Lung (tissue), 12 donors: ENCODE results near the gene GRIA1. TPM values are rescaled to one million over a fixed set of nuclear protein-coding genes. Genes with fewer than 3 reads are reported as not detected.

Source experiments
- ATAC-seq: fragments of 200-7000 bp; cut with Tn5 transposase; one replicate; pipeline ENCODE4 v1.9.1; 2020; ENCODE audit warnings: moderate number of reproducible peaks; ENCODE audit not compliant: insufficient read depth, low FRiP score
- DNase-seq, 3 donors: peaks; one replicate each; pipeline ENCODE4 v3.0.0-alpha.2; 2013 to 2017
- H3K27ac ChIP-seq, 2 donors: one replicate each; pipeline ENCODE4 v1.5.1; 2013; ENCODE audit warnings: mild to moderate bottlenecking in 2 of 2, moderate library complexity in 2 of 2, control low read depth in 1 of 2, inconsistent platforms in 1 of 2, low read depth in 1 of 2, low read length in 1 of 2
- H3K27me3 ChIP-seq, 3 donors: one replicate each; pipeline ENCODE4 v1.5.1; 2013; ENCODE audit warnings: low read length in 2 of 3; ENCODE audit not compliant: control insufficient read depth in 3 of 3, insufficient read depth in 3 of 3
- H3K36me3 ChIP-seq, 4 donors: one replicate each; pipeline ENCODE4 v1.5.1; 2013; ENCODE audit warnings: low read length in 4 of 4, mild to moderate bottlenecking in 1 of 4, moderate library complexity in 1 of 4; ENCODE audit not compliant: control insufficient read depth in 4 of 4, insufficient read depth in 4 of 4
- H3K4me1 ChIP-seq, 5 donors: one replicate each; pipeline ENCODE4 v1.5.1; 2013; ENCODE audit warnings: low read length in 5 of 5, mild to moderate bottlenecking in 2 of 5, moderate library complexity in 1 of 5; ENCODE audit not compliant: control insufficient read depth in 5 of 5, insufficient read depth in 5 of 5
- H3K4me3 ChIP-seq: one replicate; pipeline ENCODE4 v1.5.1; 2013; ENCODE audit warnings: mild to moderate bottlenecking, control low read depth, moderate library complexity
- H3K9ac ChIP-seq, 2 donors: one replicate each; pipeline ENCODE4 v1.5.1; 2013; ENCODE audit warnings: low read length in 2 of 2, control low read depth in 1 of 2; ENCODE audit not compliant: insufficient read depth in 1 of 2
- H3K9me3 ChIP-seq, 4 donors: one replicate each; pipeline ENCODE4 v1.5.1; 2013; ENCODE audit warnings: low read length in 3 of 4, mild to moderate bottlenecking in 1 of 4, moderate library complexity in 1 of 4; ENCODE audit not compliant: control insufficient read depth in 4 of 4, insufficient read depth in 3 of 4
- CTCF ChIP-seq: IDR thresholded peaks from 2 replicates; pipeline ENCODE4 v1.5.1; 2012; ENCODE audit warnings: mild to moderate bottlenecking; ENCODE audit errors: control extremely low read depth, extremely low read depth
- WGBS, 2 donors: extraction: QIAGEN DNeasy Blood & Tissue Kit; methylation state at CpG; one replicate each; pipeline ENCODE4 v1.1.7; 2013; 5-methylcytosine and 5-hydroxymethylcytosine counted together
- polyA plus RNA-seq, 2 donors: library from polyadenylated mRNA; stranded (reverse); fragments of 200-250 nt; gene quantifications; one replicate each; pipeline ENCODE4 v1.2.1, GENCODE V29; 2013
- total RNA-seq, 2 donors: library from RNA; depleted of rRNA in 1 of 2; stranded (reverse); fragments of >200 nt in 1 of 2; gene quantifications; one replicate each; pipeline ENCODE4 v1.2.1, GENCODE V29; 2014 to 2021
- donor health status: control.
- donor health status: control.
- donor health status: Bipolar disorder and iron deficiency.
- donor health status: healthy.
- donor health status: DM: yes; HTN: yes; CAD: no.

GRIA1 gene
- total and polyA plus RNA-seq, 4 donors, result 1.1 to 12.5 (median 2.0) TPM

GRCh38 chr5:153641183-153641688 lies 150.8 kb downstream of the GRIA1 start:
- no peaks in the 10 kb centered on the region for H3K27me3 ChIP-seq
- H3K9ac ChIP-seq, result no peak overlapping the region
- peaks cover 0 to 44% (median 8%) of the 10 kb centered on the region in 5 donors for H3K4me1 ChIP-seq
- H3K9me3 ChIP-seq, result no peaks in the 10 kb centered on the region
- no peak for ATAC-seq
- DNase-seq, result peak; percentile 81 to 93 (median 93)
- H3K27ac ChIP-seq, result no peak overlapping the region
- H3K4me3 ChIP-seq, result no peak overlapping the region
- TF ChIP-seq CTCF, result no peak
- no peaks in the 10 kb centered on the region for H3K36me3 ChIP-seq
- 51 to 64% methylated on average over 4 of the region's 4 CpGs for WGBS, 2 donors

- Histone ChIP-seq H3K9me3 (no peaks in the 10 kb centered on the region), H3K36me3 (no peaks in the 10 kb centered on the region), H3K9ac (no peak overlapping the region), H3K4me3 (no peak overlapping the region), H3K27ac (no peak overlapping the region), H3K27me3 (no peaks in the 10 kb centered on the region), H3K4me1 (peaks cover 0 to 6% (median 0%) of the 10 kb centered on the region in 5 donors)
- 65 to 85% methylated on average over 3 of the region's 3 CpGs for WGBS, 2 donors
- DNase-seq (no peak), ATAC-seq (no peak)
- no peak for TF ChIP-seq CTCF
Measured at GRCh38 chr5:153654504-153655200, 164.2 kb downstream of the GRIA1 start.

- Histone ChIP-seq H3K36me3 (no peaks in the 10 kb centered on the region), H3K9ac (no peak overlapping the region), H3K27me3 (no peaks in the 10 kb centered on the region), H3K4me1 (peaks cover 0 to 6% (median 0%) of the 10 kb centered on the region in 5 donors), H3K4me3 (no peak overlapping the region), H3K27ac (no peak overlapping the region), H3K9me3 (no peaks in the 10 kb centered on the region)
- no peak for ATAC-seq
- no peak for TF ChIP-seq CTCF
- 88 to 89% methylated on average over 3 of the region's 3 CpGs for WGBS, 2 donors
- DNase-seq, result no peak
Measured at GRCh38 chr5:153655201-153655510, 164.7 kb downstream of the GRIA1 start.
